Lung (tissue), 13 donors: ENCODE results near the gene TMPRSS3. TPM values are rescaled to one million over a fixed set of nuclear protein-coding genes. Genes with fewer than 3 reads are reported as not detected.

Source experiments
- ATAC-seq: fragments of 200-7000 bp; cut with Tn5 transposase; one replicate; pipeline ENCODE4 v1.9.1; 2020; ENCODE audit warnings: moderate number of reproducible peaks; ENCODE audit not compliant: insufficient read depth, low FRiP score
- DNase-seq, 3 donors: peaks; one replicate each; pipeline ENCODE4 v3.0.0-alpha.2; 2013 to 2017
- H3K27ac ChIP-seq, 2 donors: one replicate each; pipeline ENCODE4 v1.5.1; 2013; ENCODE audit warnings: mild to moderate bottlenecking in 2 of 2, moderate library complexity in 2 of 2, control low read depth in 1 of 2, inconsistent platforms in 1 of 2, low read depth in 1 of 2, low read length in 1 of 2
- H3K27me3 ChIP-seq, 3 donors: one replicate each; pipeline ENCODE4 v1.5.1; 2013; ENCODE audit warnings: low read length in 2 of 3; ENCODE audit not compliant: control insufficient read depth in 3 of 3, insufficient read depth in 3 of 3
- H3K36me3 ChIP-seq, 4 donors: one replicate each; pipeline ENCODE4 v1.5.1; 2013; ENCODE audit warnings: low read length in 4 of 4, mild to moderate bottlenecking in 1 of 4, moderate library complexity in 1 of 4; ENCODE audit not compliant: control insufficient read depth in 4 of 4, insufficient read depth in 4 of 4
- H3K4me1 ChIP-seq, 5 donors: one replicate each; pipeline ENCODE4 v1.5.1; 2013; ENCODE audit warnings: low read length in 5 of 5, mild to moderate bottlenecking in 2 of 5, moderate library complexity in 1 of 5; ENCODE audit not compliant: control insufficient read depth in 5 of 5, insufficient read depth in 5 of 5
- H3K4me3 ChIP-seq: one replicate; pipeline ENCODE4 v1.5.1; 2013; ENCODE audit warnings: mild to moderate bottlenecking, control low read depth, moderate library complexity
- H3K9ac ChIP-seq, 2 donors: one replicate each; pipeline ENCODE4 v1.5.1; 2013; ENCODE audit warnings: low read length in 2 of 2, control low read depth in 1 of 2; ENCODE audit not compliant: insufficient read depth in 1 of 2
- H3K9me3 ChIP-seq, 4 donors: one replicate each; pipeline ENCODE4 v1.5.1; 2013; ENCODE audit warnings: low read length in 3 of 4, mild to moderate bottlenecking in 1 of 4, moderate library complexity in 1 of 4; ENCODE audit not compliant: control insufficient read depth in 4 of 4, insufficient read depth in 3 of 4
- WGBS, 2 donors: extraction: QIAGEN DNeasy Blood & Tissue Kit; methylation state at CpG; one replicate each; pipeline ENCODE4 v1.1.7; 2013; 5-methylcytosine and 5-hydroxymethylcytosine counted together
- polyA plus RNA-seq, 2 donors: library from polyadenylated mRNA; stranded (reverse); fragments of 200-250 nt; gene quantifications; one replicate each; pipeline ENCODE4 v1.2.1, GENCODE V29; 2013
- small RNA-seq: library from RNA; depleted of rRNA; stranded (forward); fragments of <200 nt; gene quantifications from one replicate; pipeline ENCODE3, GENCODE V24; 2014; ENCODE audit warnings: low replicate concordance
- total RNA-seq, 2 donors: library from RNA; depleted of rRNA in 1 of 2; stranded (reverse); fragments of >200 nt in 1 of 2; gene quantifications; one replicate each; pipeline ENCODE4 v1.2.1, GENCODE V29; 2014 to 2021
- TF ChIP-seq, protein P1 (sequence below): IDR thresholded peaks from 2 replicates; pipeline ENCODE4 v1.5.1; 2012; ENCODE audit warnings: mild to moderate bottlenecking; ENCODE audit errors: control extremely low read depth, extremely low read depth
- donor health status: control.
- donor health status: control.
- donor health status: Bipolar disorder and iron deficiency.
- donor health status: healthy.
- donor health status: DM: yes; HTN: yes; CAD: no.

The TMPRSS3 gene
- total and polyA plus RNA-seq, 4 donors, result 2.1 to 7.9 (median 4.2) TPM

- ATAC-seq (no peak), DNase-seq (no peak)
- no peak overlapping the region for H3K4me3 ChIP-seq
- H3K27ac ChIP-seq, result no peak overlapping the region
- TF ChIP-seq, protein P1, sequence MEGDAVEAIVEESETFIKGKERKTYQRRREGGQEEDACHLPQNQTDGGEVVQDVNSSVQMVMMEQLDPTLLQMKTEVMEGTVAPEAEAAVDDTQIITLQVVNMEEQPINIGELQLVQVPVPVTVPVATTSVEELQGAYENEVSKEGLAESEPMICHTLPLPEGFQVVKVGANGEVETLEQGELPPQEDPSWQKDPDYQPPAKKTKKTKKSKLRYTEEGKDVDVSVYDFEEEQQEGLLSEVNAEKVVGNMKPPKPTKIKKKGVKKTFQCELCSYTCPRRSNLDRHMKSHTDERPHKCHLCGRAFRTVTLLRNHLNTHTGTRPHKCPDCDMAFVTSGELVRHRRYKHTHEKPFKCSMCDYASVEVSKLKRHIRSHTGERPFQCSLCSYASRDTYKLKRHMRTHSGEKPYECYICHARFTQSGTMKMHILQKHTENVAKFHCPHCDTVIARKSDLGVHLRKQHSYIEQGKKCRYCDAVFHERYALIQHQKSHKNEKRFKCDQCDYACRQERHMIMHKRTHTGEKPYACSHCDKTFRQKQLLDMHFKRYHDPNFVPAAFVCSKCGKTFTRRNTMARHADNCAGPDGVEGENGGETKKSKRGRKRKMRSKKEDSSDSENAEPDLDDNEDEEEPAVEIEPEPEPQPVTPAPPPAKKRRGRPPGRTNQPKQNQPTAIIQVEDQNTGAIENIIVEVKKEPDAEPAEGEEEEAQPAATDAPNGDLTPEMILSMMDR, result no peak
- peaks cover 0 to 2% (median 0%) of the 10 kb centered on the region in 5 donors for H3K4me1 ChIP-seq
- H3K36me3 ChIP-seq, result no peaks in the 10 kb centered on the region
- peaks cover 0 to 4% (median 4%) of the 10 kb centered on the region in 4 donors for H3K9me3 ChIP-seq
- WGBS, 2 donors, result 78 to 90% methylated on average over 4 of the region's 4 CpGs
- peaks cover 0 to 5% (median under 1%) of the 10 kb centered on the region in 3 donors for H3K27me3 ChIP-seq
- H3K9ac ChIP-seq, result no peak overlapping the region
Measured at GRCh38 chr21:42330380-42331371, 65.2 kb downstream of the TMPRSS3 start.

- H3K27ac ChIP-seq, result no peak overlapping the region
- DNase-seq (no peak), ATAC-seq (no peak)
- H3K4me3 ChIP-seq, result no peak overlapping the region
- 85 to 90% methylated on average over 6 of the region's 6 CpGs for WGBS, 2 donors
- no peaks in the 10 kb centered on the region for H3K36me3 ChIP-seq
- H3K9me3 ChIP-seq, result peaks cover 0 to 2% (median 0%) of the 10 kb centered on the region in 4 donors
- TF ChIP-seq, protein P1, result no peak
- H3K4me1 ChIP-seq, result no peaks in the 10 kb centered on the region
- H3K9ac ChIP-seq, result no peak overlapping the region
- no peaks in the 10 kb centered on the region for H3K27me3 ChIP-seq
Measured at GRCh38 chr21:42324896-42325295, 71.0 kb downstream of the TMPRSS3 start.

Small RNA genes lying within 50 kb of the gene (small RNA-seq; reads per million reads assigned to genes)
- gene RNU6-1149P, result not detected

Other genes with a start within 250 kb of the TMPRSS3 start
- 10 to 100 TPM; 36.4 to 65.0 TPM for gene ABCG1, start 176.9 kb downstream of the TMPRSS3 start, total RNA-seq
- 10 to 100 TPM; 11.5 to 33.5 TPM for gene ABCG1, start 176.9 kb downstream of the TMPRSS3 start, polyA plus RNA-seq
- 10 to 100 TPM; 23.9 to 37.8 TPM for gene TFF3, start 80.6 kb downstream of the TMPRSS3 start, total RNA-seq
- 10 to 100 TPM; 30.8 to 54.0 TPM for gene TFF3, start 80.6 kb downstream of the TMPRSS3 start, polyA plus RNA-seq
- not detected for gene TFF2, start 45.1 kb downstream of the TMPRSS3 start, total RNA-seq
- gene TFF2, start 45.1 kb downstream of the TMPRSS3 start, polyA plus RNA-seq, result not detected
- gene TFF1, start 29.5 kb downstream of the TMPRSS3 start, total RNA-seq, result under 1 TPM in 1 of 2 donors, not detected in 1; 0.83 TPM
- gene TFF1, start 29.5 kb downstream of the TMPRSS3 start, polyA plus RNA-seq, result 1 to 10 TPM; 1.2 to 3.8 TPM
- gene UBASH3A, start 7.8 kb upstream of the TMPRSS3 start, total RNA-seq, result under 1 TPM; 0.74 to 0.88 TPM
- under 1 TPM; 0.58 to 0.61 TPM for gene UBASH3A, start 7.8 kb upstream of the TMPRSS3 start, polyA plus RNA-seq
- 10 to 100 TPM; 30.1 to 46.9 TPM for gene RSPH1, start 100.2 kb upstream of the TMPRSS3 start, total RNA-seq
- gene RSPH1, start 100.2 kb upstream of the TMPRSS3 start, polyA plus RNA-seq, result 10 to 100 TPM; 17.6 to 25.4 TPM
- gene SLC37A1, start 117.8 kb upstream of the TMPRSS3 start, total RNA-seq, result 10 to 100 TPM; 25.5 to 29.5 TPM
- gene SLC37A1, start 117.8 kb upstream of the TMPRSS3 start, polyA plus RNA-seq, result 10 to 100 TPM; 13.3 to 13.6 TPM